Sigmoid colon (tissue), 7 donors: ENCODE results near the gene QSOX1. TPM values are rescaled to one million over a fixed set of nuclear protein-coding genes. Genes with fewer than 3 reads are reported as not detected.

Source experiments
- DNase-seq: peaks from one replicate; pipeline ENCODE4 v3.0.0-alpha.2; 2019
- H3K27ac ChIP-seq, 4 donors: fragments of 200-600 bp; sonication (generic); one replicate each; pipeline ENCODE4 v1.5.1; 2016 to 2019; ENCODE audit warnings: mild to moderate bottlenecking in 1 of 4
- H3K27me3 ChIP-seq, 3 donors: fragments of 200-600 bp; sonication (generic); one replicate each; pipeline ENCODE4 v1.5.1; 2019; ENCODE audit warnings: mild to moderate bottlenecking in 1 of 3
- H3K36me3 ChIP-seq, 4 donors: fragments of 200-600 bp; sonication (generic); one replicate each; pipeline ENCODE4 v1.5.1; 2016 to 2019
- H3K4me1 ChIP-seq, 4 donors: fragments of 200-600 bp; sonication (generic); one replicate each; pipeline ENCODE4 v1.5.1; 2017 to 2019
- H3K4me3 ChIP-seq, 4 donors: fragments of 200-600 bp; sonication (generic); one replicate each; pipeline ENCODE4 v1.5.1; 2017 to 2019; ENCODE audit warnings: mild to moderate bottlenecking in 2 of 4, moderate library complexity in 1 of 4
- H3K9me3 ChIP-seq, 4 donors: fragments of 200-600 bp in 3 of 4; sonication (generic) in 3 of 4; one replicate each; pipeline versions ENCODE4 v1.5.1 to v1.6.1; 2013 to 2019
- EP300 ChIP-seq, 4 donors: sonication (generic); formaldehyde crosslinking; IDR thresholded peaks; one replicate each; pipeline ENCODE4 v1.6.1; 2017; ENCODE audit warnings: antibody characterized with exemption in 4 of 4
- POLR2A ChIP-seq, 2 donors: fragments of 450-650 bp; IDR thresholded peaks; one replicate each; pipeline ENCODE4 v1.6.1; 2016; ENCODE audit warnings: antibody characterized with exemption in 2 of 2, mild to moderate bottlenecking in 2 of 2, moderate library complexity in 2 of 2
- POLR2AphosphoS5 ChIP-seq, 4 donors: sonication (generic); formaldehyde crosslinking; IDR thresholded peaks; one replicate each; pipeline ENCODE4 v1.6.1; 2017; ENCODE audit warnings: antibody characterized with exemption in 4 of 4
- WGBS, 2 donors: extraction: QIAGEN DNeasy Blood & Tissue Kit; methylation state at CpG; one replicate each; pipeline ENCODE4 v1.1.7; 2013; 5-methylcytosine and 5-hydroxymethylcytosine counted together
- intact Hi-C: fragments of 100-400 bp; cut with DNase I; formaldehyde crosslinking; loops from one replicate; pipeline ENCODE4 v1.15.1; 2023
- polyA plus RNA-seq, 3 donors: library from polyadenylated mRNA; stranded (reverse); fragments of 200-250 nt; gene quantifications; one replicate each; pipeline ENCODE4 v1.2.3, GENCODE V29; 2013
- total RNA-seq, 4 donors: library from RNA; depleted of rRNA; stranded (reverse); fragments of >200 nt; gene quantifications; one replicate each; pipeline ENCODE4 v1.1.0, GENCODE V29; 2016
- TF ChIP-seq, protein P1 (sequence below), 4 experiments: fragments of 450-650 bp in 3 of 4; fragments of 200-600 bp in 1 of 4; IDR thresholded peaks; one replicate each; pipeline ENCODE4 v1.5.1; 2016 to 2019; ENCODE audit warnings: antibody characterized with exemption in 4 of 4, mild to moderate bottlenecking in 3 of 4, moderate library complexity in 2 of 4
- donor health status: healthy with polysubstance abuse.
- donor health status: Bipolar disorder and iron deficiency.
- donor health status: healthy.

Gene QSOX1
- total and polyA plus RNA-seq, 7 donors: 26.4 to 175 (median 71.9) TPM

DNA sequence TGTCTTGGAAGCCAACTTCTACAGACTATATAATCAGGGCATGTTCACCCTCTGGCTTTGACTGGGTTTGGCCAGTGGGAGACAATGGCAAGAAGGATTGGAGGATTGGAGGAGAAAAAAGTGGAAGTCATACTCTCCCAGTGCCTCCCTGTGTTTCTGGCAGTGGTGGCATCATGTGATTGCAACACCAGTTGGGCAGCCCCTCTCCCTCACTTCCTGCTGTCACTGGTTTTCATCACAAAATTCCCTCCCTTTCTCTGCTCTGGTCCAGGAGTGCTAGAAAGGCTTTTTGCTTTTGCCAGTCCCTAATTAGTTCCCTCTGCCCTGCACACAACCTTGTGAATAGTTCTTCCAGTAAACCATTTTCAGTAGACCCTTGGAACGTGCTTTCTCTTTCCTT is 3.7 kb upstream of the QSOX1 start:
- Histone ChIP-seq H3K9me3 (no peaks in the 10 kb centered on the region), H3K36me3 (no peaks in the 10 kb centered on the region), H3K27ac (no peak overlapping the region), H3K27me3 (no peaks in the 10 kb centered on the region), H3K4me3 (no peak overlapping the region), H3K4me1 (peaks cover 0 to 13% (median 10%) of the 10 kb centered on the region in 4 donors)
- TF ChIP-seq, protein P1, sequence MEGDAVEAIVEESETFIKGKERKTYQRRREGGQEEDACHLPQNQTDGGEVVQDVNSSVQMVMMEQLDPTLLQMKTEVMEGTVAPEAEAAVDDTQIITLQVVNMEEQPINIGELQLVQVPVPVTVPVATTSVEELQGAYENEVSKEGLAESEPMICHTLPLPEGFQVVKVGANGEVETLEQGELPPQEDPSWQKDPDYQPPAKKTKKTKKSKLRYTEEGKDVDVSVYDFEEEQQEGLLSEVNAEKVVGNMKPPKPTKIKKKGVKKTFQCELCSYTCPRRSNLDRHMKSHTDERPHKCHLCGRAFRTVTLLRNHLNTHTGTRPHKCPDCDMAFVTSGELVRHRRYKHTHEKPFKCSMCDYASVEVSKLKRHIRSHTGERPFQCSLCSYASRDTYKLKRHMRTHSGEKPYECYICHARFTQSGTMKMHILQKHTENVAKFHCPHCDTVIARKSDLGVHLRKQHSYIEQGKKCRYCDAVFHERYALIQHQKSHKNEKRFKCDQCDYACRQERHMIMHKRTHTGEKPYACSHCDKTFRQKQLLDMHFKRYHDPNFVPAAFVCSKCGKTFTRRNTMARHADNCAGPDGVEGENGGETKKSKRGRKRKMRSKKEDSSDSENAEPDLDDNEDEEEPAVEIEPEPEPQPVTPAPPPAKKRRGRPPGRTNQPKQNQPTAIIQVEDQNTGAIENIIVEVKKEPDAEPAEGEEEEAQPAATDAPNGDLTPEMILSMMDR (IDR thresholded peaks at IDR 0.05): no peak
- TF ChIP-seq POLR2AphosphoS5 (IDR thresholded peaks at IDR 0.05) (no peak), POLR2A (IDR thresholded peaks at IDR 0.05) (no peak), EP300 (IDR thresholded peaks at IDR 0.05) (no peak)
- 72 to 81% methylated on average over 1 of the region's 1 CpG for WGBS, 2 donors
- intact Hi-C loops: loop anchor here (10.0 kb wide), 3 partner anchors 46 to 484 kb away; partner anchors contain the start of genes CEP350 and XPR1
- no peak for DNase-seq

DNA sequence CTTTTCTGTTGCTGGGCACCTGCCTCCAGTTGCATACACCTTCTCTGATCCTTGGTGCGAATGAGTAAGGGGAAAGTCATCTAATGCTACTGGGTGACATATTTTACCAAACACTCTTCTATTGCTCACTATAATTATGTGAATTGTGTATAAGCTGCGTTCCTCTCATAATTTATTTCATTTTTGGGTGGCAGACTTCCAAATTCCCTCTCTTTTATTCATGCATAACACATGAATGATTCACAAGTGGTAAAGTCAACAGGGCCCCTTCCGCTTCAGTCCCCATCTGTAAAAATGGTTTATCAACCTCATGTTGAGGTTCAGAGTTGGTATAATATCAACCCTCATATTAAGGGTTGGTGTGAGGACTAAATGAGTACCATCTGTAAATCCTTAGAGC is 3.2 kb upstream of the QSOX1 start:
- no peak for TF ChIP-seq POLR2AphosphoS5 (IDR thresholded peaks at IDR 0.05)
- TF ChIP-seq, protein P1 (IDR thresholded peaks at IDR 0.05): no peak
- TF ChIP-seq POLR2A (IDR thresholded peaks at IDR 0.05): no peak
- TF ChIP-seq EP300 (IDR thresholded peaks at IDR 0.05): no peak
- H3K27me3 ChIP-seq: no peaks in the 10 kb centered on the region
- H3K4me3 ChIP-seq: no peak overlapping the region
- H3K4me1 ChIP-seq: peaks cover 0 to 18% (median 16%) of the 10 kb centered on the region in 4 donors
- intact Hi-C loops: loop anchor here (10.0 kb wide), 3 partner anchors 47 to 483 kb away; partner anchors contain the start of genes CEP350 and XPR1
- H3K9me3 ChIP-seq: no peaks in the 10 kb centered on the region
- WGBS, 2 donors: 82 to 85% methylated on average over 3 of the region's 3 CpGs
- no peaks in the 10 kb centered on the region for H3K36me3 ChIP-seq
- H3K27ac ChIP-seq: no peak overlapping the region
- DNase-seq: no peak

DNA sequence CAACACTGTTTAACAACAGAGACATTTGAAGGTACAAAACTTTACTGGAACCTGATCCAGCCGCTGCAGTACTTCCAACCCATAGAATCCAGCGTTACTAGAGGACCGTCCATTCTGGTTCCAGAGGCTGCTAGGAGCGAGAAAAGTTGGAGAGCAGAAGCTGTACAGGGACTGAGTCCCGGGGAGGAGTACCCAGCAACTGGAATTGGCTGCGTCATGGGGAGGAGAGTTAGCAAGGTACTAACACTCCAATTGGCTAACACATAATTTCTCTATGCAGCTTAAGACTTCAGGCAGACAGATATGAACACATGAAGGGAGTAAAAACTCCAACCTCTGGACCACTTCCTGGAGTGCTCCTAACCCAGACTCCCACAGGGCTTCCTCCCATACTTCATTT is 2.1 kb upstream of the QSOX1 start:
- H3K36me3 ChIP-seq: no peaks in the 10 kb centered on the region
- intact Hi-C loops: loop anchor here (10.0 kb wide), 3 partner anchors 48 to 482 kb away; partner anchors contain the start of genes CEP350 and XPR1
- TF ChIP-seq, protein P1 (IDR thresholded peaks at IDR 0.05): no peak
- TF ChIP-seq POLR2A (IDR thresholded peaks at IDR 0.05) (no peak), POLR2AphosphoS5 (IDR thresholded peaks at IDR 0.05) (no peak), EP300 (IDR thresholded peaks at IDR 0.05) (no peak)
- no peaks in the 10 kb centered on the region for H3K27me3 ChIP-seq
- no peak for DNase-seq
- WGBS, 2 donors: 98 to 99% methylated on average over 6 of the region's 6 CpGs
- no peak overlapping the region for H3K4me3 ChIP-seq
- no peaks in the 10 kb centered on the region for H3K9me3 ChIP-seq
- no peak overlapping the region for H3K27ac ChIP-seq
- peaks cover 0 to 21% (median 17%) of the 10 kb centered on the region in 4 donors for H3K4me1 ChIP-seq

DNA sequence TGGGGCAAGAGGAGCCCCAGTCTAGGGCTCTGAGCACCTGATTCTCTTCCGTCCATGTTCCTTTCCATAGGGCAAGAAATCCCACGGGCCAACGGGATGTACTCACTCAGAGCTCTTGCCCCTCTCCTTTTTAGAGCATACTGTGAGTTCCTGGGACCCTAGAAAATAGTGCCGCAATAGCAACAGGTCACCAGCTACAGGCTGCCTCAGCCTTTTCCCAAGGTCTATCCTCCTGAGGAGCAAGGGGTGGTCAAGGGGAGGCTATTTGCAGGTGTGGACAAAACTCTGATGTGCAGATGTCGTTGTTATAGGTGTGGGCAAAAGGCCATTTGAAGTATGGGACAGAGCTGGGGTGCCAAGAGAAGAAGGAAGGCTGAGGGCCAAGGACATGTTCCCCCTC is 1.6 kb upstream of the QSOX1 start:
- DNase-seq: no peak
- no peaks in the 10 kb centered on the region for H3K36me3 ChIP-seq
- TF ChIP-seq POLR2A (IDR thresholded peaks at IDR 0.05) (no peak), POLR2AphosphoS5 (IDR thresholded peaks at IDR 0.05) (no peak), EP300 (IDR thresholded peaks at IDR 0.05) (no peak)
- TF ChIP-seq, protein P1 (IDR thresholded peaks at IDR 0.05): no peak
- no peaks in the 10 kb centered on the region for H3K9me3 ChIP-seq
- WGBS, 2 donors: 88 to 94% methylated on average over 5 of the region's 5 CpGs
- H3K4me3 ChIP-seq: no peak overlapping the region
- H3K27ac ChIP-seq: no peak overlapping the region
- peaks cover 0 to 21% (median 17%) of the 10 kb centered on the region in 4 donors for H3K4me1 ChIP-seq
- intact Hi-C loops: loop anchor here (10.0 kb wide), 3 partner anchors 48 to 482 kb away; partner anchors contain the start of genes CEP350 and XPR1
- no peaks in the 10 kb centered on the region for H3K27me3 ChIP-seq

DNA sequence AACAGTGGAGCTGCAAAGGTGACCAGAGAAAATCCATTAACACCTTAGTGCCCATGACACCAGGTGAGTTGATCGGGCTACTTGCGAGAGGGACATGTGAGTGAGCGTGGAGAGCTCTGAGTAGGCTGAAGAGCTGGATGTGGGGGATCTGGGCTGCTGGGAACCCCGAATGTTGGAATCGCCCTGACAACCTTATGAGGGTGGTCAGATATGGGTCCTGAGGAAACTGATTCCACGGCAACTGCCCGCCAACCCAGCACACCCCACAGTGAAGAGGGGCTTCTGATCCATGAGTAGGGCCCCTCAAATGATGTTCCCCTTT is 705 bp upstream of the QSOX1 start:
- H3K4me1 ChIP-seq: peaks cover 0 to 21% (median 17%) of the 10 kb centered on the region in 4 donors
- H3K36me3 ChIP-seq: no peaks in the 10 kb centered on the region
- TF ChIP-seq EP300 (IDR thresholded peaks at IDR 0.05) (no peak), POLR2A (IDR thresholded peaks at IDR 0.05) (no peak), POLR2AphosphoS5 (IDR thresholded peaks at IDR 0.05) (no peak)
- TF ChIP-seq, protein P1 (IDR thresholded peaks at IDR 0.05): no peak
- peak overlapping the region; percentile 92 to 95 (median 94) for H3K27ac ChIP-seq
- no peaks in the 10 kb centered on the region for H3K27me3 ChIP-seq
- intact Hi-C loops: loop anchor here (1.0 to 10.0 kb wide), 5 partner anchors 20 to 481 kb away; partner anchors contain the start of genes CEP350, TOR1AIP1 and XPR1
- no peaks in the 10 kb centered on the region for H3K9me3 ChIP-seq
- peak overlapping the region; percentile 71 to 92 (median 84) for H3K4me3 ChIP-seq
- WGBS, 2 donors: 25 to 31% methylated on average over 7 of the region's 7 CpGs
- DNase-seq: no peak
